Body of pancreas (tissue), 4 donors: ENCODE results near the gene CCSAP. TPM values are rescaled to one million over a fixed set of nuclear protein-coding genes. Genes with fewer than 3 reads are reported as not detected.

Experiments
- ATAC-seq: fragments of 150-250 bp; one replicate; pipeline ENCODE4 v1.9.1; 2016
- DNase-seq, 4 donors: peaks; one replicate each; pipeline ENCODE4 v3.0.0-alpha.2; 2019
- H3K27ac ChIP-seq, 4 donors: fragments of 200-600 bp; sonication (generic); 1 replicate in 3 of 4; 2 replicates in 1 of 4; pipeline versions ENCODE4 v1.5.1 to v1.6.1; 2016 to 2019; ENCODE audit warnings: mild to moderate bottlenecking in 1 of 4, mixed read lengths in 1 of 4, moderate library complexity in 1 of 4
- H3K27me3 ChIP-seq, 2 donors: fragments of 200-600 bp; sonication (generic); one replicate each; pipeline ENCODE4 v1.6.0; 2016; ENCODE audit warnings: mild to moderate bottlenecking in 1 of 2
- H3K36me3 ChIP-seq, 2 donors: fragments of 200-600 bp; sonication (generic); replicated peaks in 1 of 2; 2 replicates each; pipeline ENCODE4 v1.5.1; 2016; ENCODE audit warnings: low read depth in 2 of 2; ENCODE audit not compliant: insufficient read depth in 1 of 2
- H3K4me1 ChIP-seq: fragments of 200-600 bp; sonication (generic); one replicate; pipeline ENCODE4 v1.6.0; 2016
- H3K4me3 ChIP-seq, 2 donors: fragments of 200-600 bp; sonication (generic); 1 replicate in 1 of 2; 2 replicates in 1 of 2; pipeline ENCODE4 v1.5.1; 2016 to 2019
- H3K9me3 ChIP-seq, 3 donors: fragments of 200-600 bp; sonication (generic); 1 replicate in 2 of 3; 2 replicates in 1 of 3; pipeline ENCODE4 v1.5.1; 2016
- POLR2A ChIP-seq, 3 donors: fragments of 450-650 bp; IDR thresholded peaks; one replicate each; pipeline ENCODE4 v1.6.1; 2016; ENCODE audit warnings: antibody characterized with exemption in 3 of 3, mild to moderate bottlenecking in 2 of 3
- WGBS, 2 donors: methylation state at CpG; one replicate each; pipeline ENCODE4 v1.1.5; 2017; 5-methylcytosine and 5-hydroxymethylcytosine counted together
- intact Hi-C: fragments of 100-400 bp; cut with DNase I; formaldehyde crosslinking; loops from one replicate; pipeline ENCODE4 v1.15.1; 2023
- total RNA-seq, 2 donors: library from RNA; depleted of rRNA; stranded (reverse); fragments of >200 nt; gene quantifications; one replicate each; pipeline ENCODE4 v1.1.0, GENCODE V29; 2016
- TF ChIP-seq, protein P1 (sequence below), 7 experiments: fragments of 450-650 bp in 4 of 7; fragments of 200-600 bp in 3 of 7; sonication (generic) in 3 of 7; IDR thresholded peaks; one replicate each; pipeline ENCODE4 v1.5.1; 2016 to 2019; ENCODE audit warnings: antibody characterized with exemption in 7 of 7

The CCSAP gene
- total RNA-seq, 2 donors from 2014 or later: 1.6 to 2.0 TPM

DNA sequence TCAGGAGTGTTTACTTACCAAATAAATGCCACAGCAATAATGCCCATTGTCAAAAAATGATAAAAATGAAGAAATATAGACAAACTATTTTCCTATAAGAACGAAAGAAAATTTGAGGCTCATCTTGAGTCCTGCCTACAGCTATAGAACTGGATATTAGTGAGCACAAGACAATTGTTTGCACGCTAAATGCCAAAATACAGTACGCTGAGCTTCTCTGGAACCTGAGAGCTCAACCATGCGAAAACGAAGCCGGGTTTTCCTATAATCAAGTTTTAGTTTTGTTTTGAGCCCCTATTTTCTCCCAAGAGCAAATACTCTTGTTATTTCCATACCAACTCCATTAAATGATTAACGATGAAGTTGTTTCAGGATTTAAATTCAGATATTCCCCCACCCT is 42.0 kb upstream of the CCSAP start:
- no peaks in the 10 kb centered on the region for H3K36me3 ChIP-seq
- DNase-seq (no peak), ATAC-seq (no peak)
- peaks cover 10% of the 10 kb centered on the region for H3K4me1 ChIP-seq
- WGBS, 2 donors: 85 to 89% methylated on average over 7 of the region's 7 CpGs
- no peak for TF ChIP-seq POLR2A (IDR thresholded peaks at IDR 0.05)
- TF ChIP-seq, protein P1, sequence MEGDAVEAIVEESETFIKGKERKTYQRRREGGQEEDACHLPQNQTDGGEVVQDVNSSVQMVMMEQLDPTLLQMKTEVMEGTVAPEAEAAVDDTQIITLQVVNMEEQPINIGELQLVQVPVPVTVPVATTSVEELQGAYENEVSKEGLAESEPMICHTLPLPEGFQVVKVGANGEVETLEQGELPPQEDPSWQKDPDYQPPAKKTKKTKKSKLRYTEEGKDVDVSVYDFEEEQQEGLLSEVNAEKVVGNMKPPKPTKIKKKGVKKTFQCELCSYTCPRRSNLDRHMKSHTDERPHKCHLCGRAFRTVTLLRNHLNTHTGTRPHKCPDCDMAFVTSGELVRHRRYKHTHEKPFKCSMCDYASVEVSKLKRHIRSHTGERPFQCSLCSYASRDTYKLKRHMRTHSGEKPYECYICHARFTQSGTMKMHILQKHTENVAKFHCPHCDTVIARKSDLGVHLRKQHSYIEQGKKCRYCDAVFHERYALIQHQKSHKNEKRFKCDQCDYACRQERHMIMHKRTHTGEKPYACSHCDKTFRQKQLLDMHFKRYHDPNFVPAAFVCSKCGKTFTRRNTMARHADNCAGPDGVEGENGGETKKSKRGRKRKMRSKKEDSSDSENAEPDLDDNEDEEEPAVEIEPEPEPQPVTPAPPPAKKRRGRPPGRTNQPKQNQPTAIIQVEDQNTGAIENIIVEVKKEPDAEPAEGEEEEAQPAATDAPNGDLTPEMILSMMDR (IDR thresholded peaks at IDR 0.05): no peak
- H3K4me3 ChIP-seq: no peak overlapping the region
- intact Hi-C loops: no loop called here
- no peaks in the 10 kb centered on the region for H3K9me3 ChIP-seq
- H3K27me3 ChIP-seq: no peaks in the 10 kb centered on the region
- H3K27ac ChIP-seq: no peak overlapping the region

DNA sequence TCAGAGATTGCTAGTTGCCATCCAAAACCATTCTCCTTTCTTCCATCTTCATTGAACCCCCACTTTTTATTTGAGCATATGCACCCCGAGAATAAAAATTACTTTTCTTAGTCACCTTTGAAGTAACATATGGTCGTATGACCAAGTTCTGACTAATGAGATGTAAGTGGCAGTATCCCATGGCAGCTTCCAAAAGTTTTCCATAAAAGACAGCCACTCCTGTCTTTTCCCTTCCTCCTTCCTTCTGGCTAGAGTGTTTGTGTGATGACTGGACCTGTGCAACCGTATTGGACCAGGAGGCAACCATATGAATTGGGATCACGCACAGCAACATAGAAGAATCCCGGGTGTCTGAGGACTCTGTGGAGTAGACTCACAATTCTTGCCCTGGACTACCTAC is 41.1 kb upstream of the CCSAP start:
- Histone ChIP-seq H3K4me3 (no peak overlapping the region), H3K27me3 (no peaks in the 10 kb centered on the region), H3K27ac (no peak overlapping the region), H3K9me3 (no peaks in the 10 kb centered on the region), H3K4me1 (peaks cover 10% of the 10 kb centered on the region), H3K36me3 (no peaks in the 10 kb centered on the region)
- 88 to 91% methylated on average over 5 of the region's 5 CpGs for WGBS, 2 donors
- intact Hi-C loops: no loop called here
- DNase-seq (no peak), ATAC-seq (no peak)
- TF ChIP-seq POLR2A (IDR thresholded peaks at IDR 0.05): no peak
- TF ChIP-seq, protein P1 (IDR thresholded peaks at IDR 0.05): no peak

DNA sequence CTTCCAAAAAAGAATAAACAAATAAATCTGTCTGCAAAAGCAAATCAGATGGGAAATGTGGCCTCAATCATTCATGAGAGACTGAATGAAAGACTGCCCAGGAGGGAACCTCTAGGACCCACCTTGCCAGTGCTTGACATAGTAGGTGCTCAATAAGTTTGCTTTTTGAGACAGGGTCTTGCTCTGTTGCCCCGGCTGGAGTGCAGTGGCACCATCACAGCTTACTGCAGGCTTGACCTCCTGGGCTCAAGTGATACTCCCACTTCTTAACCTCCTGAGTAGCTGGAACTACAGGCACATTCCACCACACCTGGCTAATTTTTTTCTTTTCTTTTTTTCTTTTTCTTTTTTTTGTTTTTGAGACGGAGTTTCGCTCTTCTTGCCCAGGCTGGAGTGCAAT is 40.3 kb upstream of the CCSAP start:
- H3K4me3 ChIP-seq: no peak overlapping the region
- no peaks in the 10 kb centered on the region for H3K36me3 ChIP-seq
- H3K4me1 ChIP-seq: peaks cover 10% of the 10 kb centered on the region
- ATAC-seq (no peak), DNase-seq (no peak)
- no peaks in the 10 kb centered on the region for H3K27me3 ChIP-seq
- 88 to 94% methylated on average over 3 of the region's 3 CpGs for WGBS, 2 donors
- TF ChIP-seq, protein P1 (IDR thresholded peaks at IDR 0.05): no peak
- TF ChIP-seq POLR2A (IDR thresholded peaks at IDR 0.05): no peak
- no peak overlapping the region for H3K27ac ChIP-seq
- H3K9me3 ChIP-seq: no peaks in the 10 kb centered on the region
- intact Hi-C loops: no loop called here

DNA sequence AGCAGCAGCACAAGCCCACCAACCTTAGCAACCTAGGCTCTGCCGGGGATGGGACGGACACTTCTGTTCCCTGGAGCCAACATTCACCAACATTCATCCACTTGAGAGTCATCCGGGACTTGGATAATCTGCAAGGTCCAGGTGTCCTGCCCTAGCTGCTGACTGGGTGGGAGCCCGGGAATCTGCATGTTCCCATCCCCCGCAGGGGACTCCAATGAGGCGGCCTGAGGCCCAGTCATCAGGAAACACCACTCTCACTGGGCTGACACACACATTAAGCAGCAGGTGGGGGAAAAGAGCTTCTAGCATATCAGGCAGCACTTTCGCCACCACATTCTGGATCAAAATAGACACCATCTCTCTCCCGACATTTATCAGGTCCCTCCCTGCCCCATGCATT is 38.4 kb upstream of the CCSAP start:
- Histone ChIP-seq H3K4me1 (peaks cover 10% of the 10 kb centered on the region), H3K27ac (no peak overlapping the region), H3K9me3 (no peaks in the 10 kb centered on the region), H3K27me3 (no peaks in the 10 kb centered on the region), H3K36me3 (no peaks in the 10 kb centered on the region), H3K4me3 (no peak overlapping the region)
- WGBS, 2 donors: 76 to 81% methylated on average over 5 to 8 of the region's 8 CpGs
- TF ChIP-seq POLR2A (IDR thresholded peaks at IDR 0.05): no peak
- TF ChIP-seq, protein P1 (IDR thresholded peaks at IDR 0.05): no peak
- DNase-seq (no peak), ATAC-seq (no peak)
- intact Hi-C loops: no loop called here

DNA sequence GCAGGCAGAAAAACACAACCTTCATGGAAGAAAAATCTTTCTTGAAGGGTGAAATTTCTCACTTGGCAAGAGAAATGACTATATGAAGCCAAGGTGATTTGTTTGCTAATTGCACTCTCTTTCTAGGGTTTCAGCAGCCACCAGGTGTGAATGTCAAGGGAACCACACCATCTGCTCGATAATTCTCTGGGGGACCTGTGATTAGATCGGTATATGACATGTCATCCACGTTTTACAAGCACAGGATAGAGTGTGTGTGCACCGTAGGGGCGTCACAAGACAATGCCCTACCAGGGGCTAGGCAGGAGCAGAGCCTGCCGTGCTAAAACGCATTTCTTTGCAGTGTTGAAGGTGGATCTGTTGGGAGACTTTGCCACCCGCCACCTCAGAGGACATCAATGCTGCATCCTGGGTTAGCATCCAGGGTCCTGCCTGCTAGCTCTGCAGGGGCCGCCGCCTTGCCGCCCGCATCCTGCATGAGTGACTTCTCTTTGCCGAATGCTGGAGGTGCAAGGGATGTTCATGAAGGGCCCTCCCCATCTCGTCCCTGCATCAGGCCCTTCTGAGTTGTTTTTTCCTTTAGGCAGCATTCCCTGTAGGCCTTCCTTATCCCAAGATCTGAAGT is 37.8 kb upstream of the CCSAP start:
- H3K9me3 ChIP-seq: no peaks in the 10 kb centered on the region
- no peaks in the 10 kb centered on the region for H3K27me3 ChIP-seq
- H3K36me3 ChIP-seq: no peaks in the 10 kb centered on the region
- no peak overlapping the region for H3K27ac ChIP-seq
- TF ChIP-seq, protein P1 (IDR thresholded peaks at IDR 0.05): no peak
- TF ChIP-seq POLR2A (IDR thresholded peaks at IDR 0.05): no peak
- WGBS, 2 donors: 43 to 54% methylated on average over 9 to 14 of the region's 14 CpGs
- intact Hi-C loops: no loop called here
- no peak for DNase-seq
- no peak for ATAC-seq
- no peak overlapping the region for H3K4me3 ChIP-seq
- peaks cover 10% of the 10 kb centered on the region for H3K4me1 ChIP-seq
